T-cell (primary cell): ENCODE data around the gene PCNX3. TPM values are rescaled to one million over a fixed set of nuclear protein-coding genes. Genes with fewer than 3 reads are reported as not detected.

Experiments used
- ATAC-seq, 4 experiments: fragments of 200-7000 bp in 3 of 4; fragments of 150-1000 bp in 1 of 4; cut with Tn5 transposase; replicated peaks in 1 of 4; 1 replicate in 3 of 4; 2 replicates in 1 of 4; pipeline ENCODE4 v1.10.0; 2021; ENCODE audit warnings: moderate library complexity in 3 of 4, mild to moderate bottlenecking in 2 of 4, moderate number of reproducible peaks in 1 of 4
- CTCF ChIA-PET, 2 donors: fragments of 300-600 bp; sonication (Branson Sonifier 250); formaldehyde crosslinking; loops; one replicate each; lab custom pipeline; 2022; ENCODE audit warnings: antibody characterized with exemption in 2 of 2; lab: Charles Lee
- POLR2A ChIA-PET, 2 donors: fragments of 300-600 bp; sonication (Branson Sonifier 250); formaldehyde crosslinking; loops; one replicate each; lab custom pipeline; 2022; ENCODE audit warnings: antibody characterized with exemption in 2 of 2; lab: Charles Lee
- DNase-seq, 35 experiments: peaks; one replicate each; pipeline versions ENCODE4 v3.0.0 to v3.0.0-alpha.2; 2013 to 2023
- H3K27ac ChIP-seq: one replicate; pipeline ENCODE4 v1.5.1; 2013; ENCODE audit warnings: low read length
- H3K27me3 ChIP-seq, 2 experiments: replicated peaks in 1 of 2; 1 replicate in 1 of 2; 2 replicates in 1 of 2; pipeline versions ENCODE4 v1.6.1 to v1.7.0; 2013; ENCODE audit warnings: low read length in 1 of 2, mixed read lengths in 1 of 2; ENCODE audit not compliant: control insufficient read depth in 2 of 2, insufficient read depth in 2 of 2; ENCODE audit errors: extremely low read depth in 1 of 2
- H3K36me3 ChIP-seq, 2 donors: 1 replicate in 1 of 2; 2 replicates in 1 of 2; pipeline versions ENCODE4 v1.6.1 to v1.7.0; 2013; ENCODE audit warnings: low read length in 1 of 2; ENCODE audit not compliant: control insufficient read depth in 2 of 2, insufficient read depth in 1 of 2; ENCODE audit errors: extremely low read depth in 1 of 2
- H3K4me1 ChIP-seq, 2 experiments: 1 replicate in 1 of 2; 2 replicates in 1 of 2; pipeline versions ENCODE4 v1.6.1 to v1.7.0; 2013; ENCODE audit warnings: low read length in 2 of 2, mixed read lengths in 1 of 2; ENCODE audit not compliant: insufficient read depth in 2 of 2, control insufficient read depth in 1 of 2; ENCODE audit errors: extremely low read depth in 1 of 2
- H3K4me3 ChIP-seq, 2 donors: 1 replicate in 1 of 2; 2 replicates in 1 of 2; pipeline versions ENCODE4 v1.5.1 to v1.7.0; 2013; ENCODE audit warnings: mild to moderate bottlenecking in 2 of 2, low read length in 1 of 2, moderate library complexity in 1 of 2; ENCODE audit not compliant: control insufficient read depth in 1 of 2; ENCODE audit errors: extremely low read depth in 1 of 2
- H3K9me3 ChIP-seq: 2 replicates; pipeline ENCODE4 v1.7.0; 2013
- H3K27ac Mint-ChIP-seq, 2 donors: one replicate each; pipeline ENCODE4 v1.8.0; 2020 to 2021; ENCODE audit warnings: mild to moderate bottlenecking in 2 of 2, mixed read lengths in 2 of 2
- H3K27me3 Mint-ChIP-seq, 2 donors: one replicate each; pipeline ENCODE4 v1.8.0; 2021 to 2022; ENCODE audit warnings: mixed read lengths in 2 of 2
- H3K36me3 Mint-ChIP-seq: one replicate; pipeline ENCODE4 v1.8.0; 2021; ENCODE audit warnings: mixed read lengths
- H3K4me1 Mint-ChIP-seq, 3 donors: one replicate each; pipeline ENCODE4 v1.8.0; 2020 to 2022; ENCODE audit warnings: mixed read lengths in 3 of 3, mild to moderate bottlenecking in 1 of 3
- H3K4me3 Mint-ChIP-seq, 3 donors: one replicate each; pipeline ENCODE4 v1.8.0; 2020 to 2022; ENCODE audit warnings: mild to moderate bottlenecking in 3 of 3, mixed read lengths in 3 of 3, moderate library complexity in 3 of 3
- H3K9me3 Mint-ChIP-seq, 3 donors: one replicate each; pipeline ENCODE4 v1.8.0; 2020 to 2022; ENCODE audit warnings: mixed read lengths in 3 of 3
- WGBS: methylation state at CpG from one replicate; pipeline ENCODE4 v1.1.5; 2013; ENCODE audit warnings: missing lambda C conversion rate; ENCODE audit not compliant: insufficient coverage; 5-methylcytosine and 5-hydroxymethylcytosine counted together
- total RNA-seq, 35 experiments: library from RNA in 6 of 35; stranded (reverse) in 6 of 35; fragments of 120-200 nt in 1 of 35; gene quantifications; one replicate each; pipeline versions ENCODE4 v1.2.1 to v1.2.4 and lab custom pipeline; 2013 to 2026

The PCNX3 gene
- total RNA-seq, 5 donors from 2014 or later (not counting 1 experiment from before 2014, with no cell fraction given): 54.2 to 74.7 (median 66.8) TPM

GRCh38 chr11:65606876-65607613 lies 8.5 kb upstream of the PCNX3 start:
- H3K9me3 ChIP-seq: no peaks in the 10 kb centered on the region
- WGBS: 92% methylated on average over 56 of the region's 67 CpGs
- peak in 1 of 35 experiments; percentile 22 for DNase-seq
- no peaks in the 10 kb centered on the region for H3K27me3 Mint-ChIP-seq
- H3K27ac Mint-ChIP-seq: no peak overlapping the region
- H3K4me3 Mint-ChIP-seq: no peak overlapping the region
- ChIA-PET POLR2A (no interaction called here), CTCF (no interaction called here)
- H3K27me3 ChIP-seq: no peaks in the 10 kb centered on the region
- H3K9me3 Mint-ChIP-seq: no peaks in the 10 kb centered on the region
- peak in 1 of 4 experiments; percentile 42 for ATAC-seq
- H3K4me1 Mint-ChIP-seq: peaks cover 31 to 34% (median 33%) of the 10 kb centered on the region in 3 donors
- H3K36me3 ChIP-seq: peaks cover 14 to 61% of the 10 kb centered on the region in 2 donors
- H3K36me3 Mint-ChIP-seq: peaks cover 23% of the 10 kb centered on the region
- H3K4me1 ChIP-seq: peaks cover 15 to 26% of the 10 kb centered on the region in 2 experiments
- no peak overlapping the region for H3K4me3 ChIP-seq
- no peak overlapping the region for H3K27ac ChIP-seq

- no peak overlapping the region for H3K27ac ChIP-seq
- ChIA-PET POLR2A (no interaction called here), CTCF (no interaction called here)
- no peak overlapping the region for H3K4me3 ChIP-seq
- ATAC-seq: no peak
- Mint-ChIP-seq H3K9me3 (no peaks in the 10 kb centered on the region), H3K27ac (peak overlapping the region in 1 of 2 donors; percentile 6), H3K36me3 (peaks cover 23% of the 10 kb centered on the region), H3K4me3 (no peak overlapping the region), H3K27me3 (no peaks in the 10 kb centered on the region), H3K4me1 (peaks cover 39 to 42% (median 40%) of the 10 kb centered on the region in 3 donors)
- DNase-seq: no peak
- WGBS: 98% methylated on average over 36 of the region's 37 CpGs
- peaks cover 23 to 34% of the 10 kb centered on the region in 2 experiments for H3K4me1 ChIP-seq
- H3K27me3 ChIP-seq: no peaks in the 10 kb centered on the region
- no peaks in the 10 kb centered on the region for H3K9me3 ChIP-seq
- H3K36me3 ChIP-seq: peaks cover 14 to 66% of the 10 kb centered on the region in 2 donors
Measured at GRCh38 chr11:65607614-65608426, 7.8 kb upstream of the PCNX3 start.

DNA sequence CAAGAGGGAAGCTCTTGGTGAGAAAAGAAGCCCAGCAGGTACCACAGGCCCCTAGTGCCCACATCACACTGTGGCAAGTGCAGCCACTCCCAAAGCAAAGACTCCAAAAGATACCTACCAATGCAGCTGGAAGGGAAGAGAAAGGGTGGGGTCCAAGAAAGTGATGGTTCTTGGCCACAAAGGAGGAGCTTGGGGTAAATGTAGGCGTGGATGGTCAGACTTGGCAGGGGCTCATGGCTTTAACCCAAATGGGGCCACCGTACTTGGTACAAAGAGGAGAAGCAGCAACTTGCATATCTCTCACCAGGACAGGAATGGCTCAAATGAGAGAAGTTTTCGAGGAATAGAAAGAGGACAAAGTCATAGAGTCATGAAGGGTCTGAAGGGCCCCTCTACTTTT lies 6.3 kb upstream of the PCNX3 start:
- 89% methylated on average over 3 of the region's 3 CpGs for WGBS
- ATAC-seq: no peak
- Histone ChIP-seq H3K36me3 (peaks cover 11 to 56% of the 10 kb centered on the region in 2 donors), H3K9me3 (no peaks in the 10 kb centered on the region), H3K4me3 (no peak overlapping the region), H3K27ac (no peak overlapping the region), H3K4me1 (peaks cover 26 to 44% of the 10 kb centered on the region in 2 experiments), H3K27me3 (no peaks in the 10 kb centered on the region)
- Mint-ChIP-seq H3K27ac (peak overlapping the region; percentile 68 to 79), H3K27me3 (no peaks in the 10 kb centered on the region), H3K9me3 (no peaks in the 10 kb centered on the region), H3K4me3 (no peak overlapping the region), H3K36me3 (peaks cover 19% of the 10 kb centered on the region), H3K4me1 (peaks cover 43 to 49% (median 44%) of the 10 kb centered on the region in 3 donors)
- no peak for DNase-seq
- CTCF ChIA-PET: no interaction called here
- POLR2A ChIA-PET: interaction anchor here in 1 of 2 donors (0.6 kb wide), 1 partner anchor 105 kb away, joined by 3 read pairs; no protein-coding TSS in a partner anchor

DNA sequence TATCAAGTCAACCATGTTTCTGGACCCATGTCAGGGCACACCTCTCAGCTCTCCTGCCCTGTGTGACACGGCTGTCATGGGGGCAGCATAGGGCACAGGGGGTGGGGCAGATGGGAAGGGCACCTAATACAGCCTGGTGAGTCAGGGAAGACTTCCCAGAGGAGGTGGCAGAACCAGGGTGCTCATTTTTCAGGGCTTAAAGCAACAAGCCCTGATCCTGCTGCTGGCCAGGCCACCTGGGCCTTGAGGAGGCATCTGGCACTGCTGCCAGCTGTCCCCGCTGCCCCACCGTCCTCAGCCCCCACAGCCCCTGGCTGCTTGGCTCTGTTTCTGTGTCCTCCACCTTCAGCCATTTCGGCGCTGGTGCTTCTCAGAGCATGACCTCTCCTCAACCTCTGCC lies 5.9 kb upstream of the PCNX3 start:
- 84% methylated on average over 5 of the region's 5 CpGs for WGBS
- Histone ChIP-seq H3K4me3 (no peak overlapping the region), H3K36me3 (peaks cover 11 to 54% of the 10 kb centered on the region in 2 donors), H3K9me3 (no peaks in the 10 kb centered on the region), H3K27me3 (no peaks in the 10 kb centered on the region), H3K4me1 (peaks cover 26 to 45% of the 10 kb centered on the region in 2 experiments), H3K27ac (no peak overlapping the region)
- ChIA-PET POLR2A (interaction anchor here in 1 of 2 donors (0.6 kb wide), 1 partner anchor 127 kb away, joined by 5 read pairs; no protein-coding TSS in a partner anchor), CTCF (no interaction called here)
- H3K27ac Mint-ChIP-seq: peak overlapping the region; percentile 68 to 93
- DNase-seq (no peak), ATAC-seq (no peak)
- no peaks in the 10 kb centered on the region for H3K27me3 Mint-ChIP-seq
- H3K4me1 Mint-ChIP-seq: peaks cover 43 to 49% (median 44%) of the 10 kb centered on the region in 3 donors
- peaks cover 19% of the 10 kb centered on the region for H3K36me3 Mint-ChIP-seq
- no peaks in the 10 kb centered on the region for H3K9me3 Mint-ChIP-seq
- peak overlapping the region; percentile 15 to 91 (median 25) for H3K4me3 Mint-ChIP-seq

- POLR2A ChIA-PET: interaction anchor here (0.5 to 1.0 kb wide), 3 partner anchors 61 to 259 kb away, joined by 4 to 12 read pairs (median 7); no protein-coding TSS in a partner anchor
- CTCF ChIA-PET: no interaction called here
- Mint-ChIP-seq H3K27me3 (no peaks in the 10 kb centered on the region), H3K4me1 (peaks cover 43 to 49% (median 44%) of the 10 kb centered on the region in 3 donors), H3K9me3 (no peaks in the 10 kb centered on the region), H3K4me3 (peak overlapping the region in 1 of 3 donors; percentile 91), H3K27ac (peak overlapping the region; percentile 68 to 93), H3K36me3 (peaks cover 19% of the 10 kb centered on the region)
- Histone ChIP-seq H3K27ac (peak overlapping the region; percentile 74), H3K36me3 (peaks cover 11 to 47% of the 10 kb centered on the region in 2 donors), H3K9me3 (no peaks in the 10 kb centered on the region), H3K4me1 (peaks cover 28 to 49% of the 10 kb centered on the region in 2 experiments), H3K27me3 (no peaks in the 10 kb centered on the region), H3K4me3 (no peak overlapping the region)
- DNase-seq: no peak
- ATAC-seq: no peak
- 91% methylated on average over 3 of the region's 6 CpGs for WGBS
Measured at GRCh38 chr11:65610404-65610803, 5.2 kb upstream of the PCNX3 start.
